Uterus (tissue), 4 donors: ENCODE data around the gene PEX6. TPM values are rescaled to one million over a fixed set of nuclear protein-coding genes. Genes with fewer than 3 reads are reported as not detected.
A peak's percentile ranks its signal among the peaks of the same experiment; 100 is the strongest.

Source experiments
- DNase-seq, 2 donors: peaks; one replicate each; pipeline ENCODE4 v3.0.0-alpha.2; 2019 to 2020
- H3K27ac ChIP-seq, 2 donors: fragments of 200-600 bp; sonication (generic); 1 replicate in 1 of 2; 2 replicates in 1 of 2; pipeline ENCODE4 v1.5.1; 2016 to 2018
- H3K27me3 ChIP-seq, 2 donors: fragments of 200-600 bp; sonication (generic); one replicate each; pipeline ENCODE4 v1.5.1; 2018 to 2019; ENCODE audit warnings: control low read depth in 1 of 2
- H3K36me3 ChIP-seq, 2 donors: fragments of 200-600 bp; sonication (generic); one replicate each; pipeline ENCODE4 v1.5.1; 2019; ENCODE audit warnings: control low read depth in 1 of 2
- H3K4me1 ChIP-seq, 2 donors: fragments of 200-600 bp; sonication (generic); one replicate each; pipeline ENCODE4 v1.5.1; 2018 to 2019; ENCODE audit warnings: control low read depth in 1 of 2
- H3K4me3 ChIP-seq, 2 donors: fragments of 200-600 bp; sonication (generic); 1 replicate in 1 of 2; 2 replicates in 1 of 2; pipeline ENCODE4 v1.5.1; 2018 to 2019; ENCODE audit warnings: mild to moderate bottlenecking in 1 of 2
- H3K9me3 ChIP-seq, 2 donors: fragments of 200-600 bp; sonication (generic); one replicate each; pipeline ENCODE4 v1.5.1; 2019; ENCODE audit warnings: control low read depth in 1 of 2
- POLR2A ChIP-seq, 2 donors: fragments of 450-650 bp; IDR thresholded peaks; one replicate each; pipeline ENCODE4 v1.6.1; 2016; ENCODE audit warnings: antibody characterized with exemption in 2 of 2, mild to moderate bottlenecking in 1 of 2, moderate library complexity in 1 of 2
- intact Hi-C: fragments of 100-400 bp; cut with DNase I; formaldehyde crosslinking; loops from one replicate; pipeline ENCODE4 v1.15.1; 2023; ENCODE audit warnings: low total_unique reads
- total RNA-seq, 4 donors: library from RNA; depleted of rRNA in 3 of 4; stranded (reverse); fragments of >200 nt in 3 of 4; gene quantifications; one replicate each; pipeline versions ENCODE4 v1.1.0 to v1.2.4, GENCODE V29; 2014 to 2023
- TF ChIP-seq, protein P1 (sequence below), 4 experiments: fragments of 200-600 bp in 2 of 4; fragments of 450-650 bp in 2 of 4; sonication (generic) in 2 of 4; IDR thresholded peaks; one replicate each; pipeline ENCODE4 v1.5.1; 2016 to 2019; ENCODE audit warnings: antibody characterized with exemption in 4 of 4, mild to moderate bottlenecking in 2 of 4, moderate library complexity in 1 of 4
- donor health status: DM: yes; HTN: yes; CAD: no.

Gene PEX6
- total RNA-seq, 4 donors from 2014 or later: 19.2 to 38.2 (median 23.1) TPM

DNA sequence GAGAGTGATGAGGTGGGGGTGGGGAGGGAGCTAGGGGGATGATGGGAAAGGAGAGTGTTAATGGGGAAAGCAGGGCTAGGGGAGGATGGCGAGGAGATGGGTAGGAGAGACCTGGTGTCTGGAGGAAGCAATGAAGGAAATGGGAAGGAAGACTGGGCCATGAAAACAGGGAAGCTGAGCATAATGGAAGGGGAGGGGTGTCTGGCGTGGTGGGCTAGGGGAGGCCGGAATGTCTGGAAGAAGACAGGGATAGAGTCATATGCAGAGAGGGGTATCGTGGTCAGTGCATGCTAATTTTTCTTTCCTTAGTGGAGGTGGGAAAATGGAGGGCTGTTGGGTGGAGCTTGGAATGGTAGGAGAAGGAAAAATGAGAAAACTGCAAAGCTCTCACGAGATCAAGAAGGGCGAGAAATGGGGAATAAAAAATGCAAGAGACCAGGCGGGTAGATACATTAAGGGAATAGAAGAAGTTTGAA, 35.5 kb upstream of the PEX6 start:
- Histone ChIP-seq H3K4me1 (peaks cover 0 to 8% of the 10 kb centered on the region in 2 donors), H3K27me3 (no peaks in the 10 kb centered on the region), H3K4me3 (peak overlapping the region; percentile 68 to 99), H3K27ac (peak overlapping the region; percentile 82 to 89), H3K36me3 (no peaks in the 10 kb centered on the region), H3K9me3 (no peaks in the 10 kb centered on the region)
- TF ChIP-seq, protein P1, sequence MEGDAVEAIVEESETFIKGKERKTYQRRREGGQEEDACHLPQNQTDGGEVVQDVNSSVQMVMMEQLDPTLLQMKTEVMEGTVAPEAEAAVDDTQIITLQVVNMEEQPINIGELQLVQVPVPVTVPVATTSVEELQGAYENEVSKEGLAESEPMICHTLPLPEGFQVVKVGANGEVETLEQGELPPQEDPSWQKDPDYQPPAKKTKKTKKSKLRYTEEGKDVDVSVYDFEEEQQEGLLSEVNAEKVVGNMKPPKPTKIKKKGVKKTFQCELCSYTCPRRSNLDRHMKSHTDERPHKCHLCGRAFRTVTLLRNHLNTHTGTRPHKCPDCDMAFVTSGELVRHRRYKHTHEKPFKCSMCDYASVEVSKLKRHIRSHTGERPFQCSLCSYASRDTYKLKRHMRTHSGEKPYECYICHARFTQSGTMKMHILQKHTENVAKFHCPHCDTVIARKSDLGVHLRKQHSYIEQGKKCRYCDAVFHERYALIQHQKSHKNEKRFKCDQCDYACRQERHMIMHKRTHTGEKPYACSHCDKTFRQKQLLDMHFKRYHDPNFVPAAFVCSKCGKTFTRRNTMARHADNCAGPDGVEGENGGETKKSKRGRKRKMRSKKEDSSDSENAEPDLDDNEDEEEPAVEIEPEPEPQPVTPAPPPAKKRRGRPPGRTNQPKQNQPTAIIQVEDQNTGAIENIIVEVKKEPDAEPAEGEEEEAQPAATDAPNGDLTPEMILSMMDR (IDR thresholded peaks at IDR 0.05): no peak
- TF ChIP-seq POLR2A (IDR thresholded peaks at IDR 0.05): no peak
- DNase-seq: no peak
- intact Hi-C loops: no loop called here

- TF ChIP-seq, protein P1 (IDR thresholded peaks at IDR 0.05): peak in 2 of 4 experiments; percentile 11 to 37
- TF ChIP-seq POLR2A (IDR thresholded peaks at IDR 0.05): peak; percentile 57 to 60
- peak within 1 kb of the TSS; percentile 68 to 99 for H3K4me3 ChIP-seq
- no peaks in the 10 kb centered on the region for H3K27me3 ChIP-seq
- H3K4me1 ChIP-seq: peaks cover 0 to 8% of the 10 kb centered on the region in 2 donors
- no peaks in the 10 kb centered on the region for H3K9me3 ChIP-seq
- peak; percentile 99 to 100 for DNase-seq
- intact Hi-C loops: no loop called here
- no peaks in the 10 kb centered on the region for H3K36me3 ChIP-seq
- H3K27ac ChIP-seq: peak within 1 kb of the TSS; percentile 85 to 89
These were observed 35.0 kb upstream of the PEX6 start, which contains the start of the genes KLHDC3 and MEA1 for GRCh38 chr6:43013843-43014433. TSS of gene KLHDC3 (plus strand) at chr6:43014249. CDS start at chr6:43017193, 2,944 bp downstream. TSS of gene MEA1 (minus strand) at chr6:43013946. CDS start at chr6:43013813, 133 bp downstream.

- Histone ChIP-seq H3K27ac (peak overlapping the region; percentile 75 to 85), H3K4me3 (peak overlapping the region; percentile 64 to 99), H3K4me1 (peaks cover 0 to 8% of the 10 kb centered on the region in 2 donors), H3K27me3 (no peaks in the 10 kb centered on the region), H3K9me3 (no peaks in the 10 kb centered on the region), H3K36me3 (no peaks in the 10 kb centered on the region)
- TF ChIP-seq, protein P1 (IDR thresholded peaks at IDR 0.05): no peak
- TF ChIP-seq POLR2A (IDR thresholded peaks at IDR 0.05): no peak
- intact Hi-C loops: no loop called here
- DNase-seq: no peak
These were observed 34.3 kb upstream of the PEX6 start for GRCh38 chr6:43013097-43013842.

GRCh38 chr6:43012364-43012763, 33.4 kb upstream of the PEX6 start:
- Histone ChIP-seq H3K4me1 (peaks cover 0 to 8% of the 10 kb centered on the region in 2 donors), H3K4me3 (no peak overlapping the region), H3K27me3 (no peaks in the 10 kb centered on the region), H3K36me3 (no peaks in the 10 kb centered on the region), H3K9me3 (no peaks in the 10 kb centered on the region), H3K27ac (no peak overlapping the region)
- DNase-seq: no peak
- no peak for TF ChIP-seq POLR2A (IDR thresholded peaks at IDR 0.05)
- TF ChIP-seq, protein P1 (IDR thresholded peaks at IDR 0.05): no peak
- intact Hi-C loops: no loop called here

GRCh38 chr6:43011207-43011606, 32.2 kb upstream of the PEX6 start:
- intact Hi-C loops: no loop called here
- Histone ChIP-seq H3K27me3 (no peaks in the 10 kb centered on the region), H3K4me3 (no peak overlapping the region), H3K9me3 (no peaks in the 10 kb centered on the region), H3K36me3 (no peaks in the 10 kb centered on the region), H3K4me1 (peaks cover 0 to 8% of the 10 kb centered on the region in 2 donors), H3K27ac (no peak overlapping the region)
- TF ChIP-seq, protein P1 (IDR thresholded peaks at IDR 0.05): no peak
- no peak for TF ChIP-seq POLR2A (IDR thresholded peaks at IDR 0.05)
- no peak for DNase-seq
